Dendritic cell treated with granulocyte-macrophage colony-stimulating factor and Interleukin-4, amounts not matched to agents 40 ng/mL and 50 ng/mL, for 4 days (primary cell): ENCODE data around the gene TYW1B.
"Not testable (repeated sequence)": the region's sequence is repeated elsewhere in the genome, so short reads cannot be mapped to it uniquely, and the experiment has no call there.

ENCODE experiments used
- H3K27ac Mint-ChIP-seq: one replicate; pipeline ENCODE4 v1.8.0; 2022; ENCODE audit warnings: mild to moderate bottlenecking, mixed read lengths
- H3K27me3 Mint-ChIP-seq: one replicate; pipeline ENCODE4 v1.8.0; 2022; ENCODE audit warnings: mild to moderate bottlenecking, mixed read lengths
- H3K36me3 Mint-ChIP-seq: one replicate; pipeline ENCODE4 v1.8.0; 2022; ENCODE audit warnings: low read depth, mixed read lengths
- H3K4me1 Mint-ChIP-seq: one replicate; pipeline ENCODE4 v1.8.0; 2022; ENCODE audit warnings: low read depth, mixed read lengths
- H3K4me3 Mint-ChIP-seq: one replicate; pipeline ENCODE4 v1.8.0; 2022; ENCODE audit warnings: mild to moderate bottlenecking, moderate library complexity, mixed read lengths
- H3K9me3 Mint-ChIP-seq: one replicate; pipeline ENCODE4 v1.8.0; 2022; ENCODE audit warnings: mixed read lengths
- intact Hi-C: fragments of 100-400 bp; cut with micrococcal nuclease; formaldehyde crosslinking; loops from one replicate; pipeline ENCODE4 v1.15.0; 2022

Gene TYW1B

GRCh38 chr7:72625721-72626423 lies 202.1 kb downstream of the TYW1B start:
- H3K4me3 Mint-ChIP-seq, H3K27ac Mint-ChIP-seq, H3K27me3 Mint-ChIP-seq, H3K9me3 Mint-ChIP-seq, H3K4me1 Mint-ChIP-seq, intact Hi-C loops: not testable (repeated sequence)
- peaks cover 10% of the 10 kb centered on the region for H3K36me3 Mint-ChIP-seq

- peaks cover 12% of the 10 kb centered on the region for H3K9me3 Mint-ChIP-seq
- H3K4me1 Mint-ChIP-seq, result no peaks in the 10 kb centered on the region
- intact Hi-C loops, result no loop called here
- peaks cover 2% of the 10 kb centered on the region for H3K36me3 Mint-ChIP-seq
- no peak overlapping the region for H3K4me3 Mint-ChIP-seq
- no peaks in the 10 kb centered on the region for H3K27me3 Mint-ChIP-seq
- H3K27ac Mint-ChIP-seq, result no peak overlapping the region
These were observed 205.5 kb downstream of the TYW1B start for GRCh38 chr7:72622532-72622931.

GRCh38 chr7:72621761-72622187 lies 206.2 kb downstream of the TYW1B start:
- H3K27ac Mint-ChIP-seq, H3K36me3 Mint-ChIP-seq, H3K27me3 Mint-ChIP-seq, H3K4me3 Mint-ChIP-seq, H3K4me1 Mint-ChIP-seq, intact Hi-C loops: not testable (repeated sequence)
- H3K9me3 Mint-ChIP-seq, result peaks cover 12% of the 10 kb centered on the region

GRCh38 chr7:72620923-72621322 lies 207.1 kb downstream of the TYW1B start:
- H3K27me3 Mint-ChIP-seq, H3K27ac Mint-ChIP-seq, H3K4me3 Mint-ChIP-seq, H3K4me1 Mint-ChIP-seq, H3K36me3 Mint-ChIP-seq, intact Hi-C loops: not testable (repeated sequence)
- peaks cover 21% of the 10 kb centered on the region for H3K9me3 Mint-ChIP-seq

GRCh38 chr7:72618435-72619180 lies 209.4 kb downstream of the TYW1B start:
- H3K27ac Mint-ChIP-seq, result not testable (repeated sequence)

DNA sequence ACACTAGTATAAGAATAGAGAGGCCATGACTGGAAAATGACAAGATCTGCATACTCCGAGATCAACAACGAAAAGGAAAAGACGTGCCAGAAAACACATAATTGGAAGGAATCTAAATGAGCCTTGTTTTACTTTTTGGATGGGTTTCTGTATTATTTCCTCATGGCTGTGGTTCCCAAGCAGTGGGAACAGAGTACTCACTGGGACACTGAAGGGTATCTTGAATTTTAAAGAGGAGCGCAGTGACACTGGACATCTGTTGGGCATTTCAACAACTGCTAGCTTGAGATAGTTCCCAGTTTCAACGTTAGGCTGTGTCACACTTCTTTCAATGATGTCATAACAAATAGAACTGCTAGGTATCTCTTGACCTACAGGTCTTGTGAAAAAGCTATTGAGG lies 218.2 kb downstream of the TYW1B start:
- H3K27ac Mint-ChIP-seq, intact Hi-C loops, H3K4me1 Mint-ChIP-seq, H3K27me3 Mint-ChIP-seq, H3K4me3 Mint-ChIP-seq: not testable (repeated sequence)
- Mint-ChIP-seq H3K36me3 (peaks cover 37% of the 10 kb centered on the region), H3K9me3 (peaks cover 18% of the 10 kb centered on the region)

More at GRCh38 chr7:72618435-72619180, 209.4 kb downstream of the TYW1B start:
- H3K27me3 Mint-ChIP-seq, H3K4me1 Mint-ChIP-seq, intact Hi-C loops, H3K4me3 Mint-ChIP-seq: not testable (repeated sequence)
- peaks cover 26% of the 10 kb centered on the region for H3K36me3 Mint-ChIP-seq
- peaks cover 21% of the 10 kb centered on the region for H3K9me3 Mint-ChIP-seq

DNA sequence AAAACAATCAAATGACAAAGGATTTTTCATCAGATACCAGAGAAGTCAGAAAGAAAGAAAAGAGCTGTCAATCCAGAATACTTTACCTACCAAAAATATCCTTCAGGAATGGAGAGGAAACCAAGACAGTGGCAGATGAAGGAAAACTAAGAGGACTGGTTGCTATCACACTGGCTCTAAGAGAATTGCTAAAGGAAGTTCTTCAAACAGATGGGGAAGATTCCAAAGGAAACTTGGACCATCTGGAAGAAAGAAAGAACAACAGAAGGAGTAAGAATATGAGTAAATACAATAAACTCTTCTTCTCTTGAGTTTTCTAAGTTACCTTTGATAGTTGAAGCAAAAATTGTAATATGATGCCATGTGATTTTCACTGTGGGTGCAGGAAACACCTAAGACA lies 220.0 kb downstream of the TYW1B start:
- Mint-ChIP-seq H3K9me3 (peaks cover 24% of the 10 kb centered on the region), H3K36me3 (peaks cover 34% of the 10 kb centered on the region)
- H3K4me1 Mint-ChIP-seq, intact Hi-C loops, H3K27ac Mint-ChIP-seq, H3K27me3 Mint-ChIP-seq, H3K4me3 Mint-ChIP-seq: not testable (repeated sequence)

DNA sequence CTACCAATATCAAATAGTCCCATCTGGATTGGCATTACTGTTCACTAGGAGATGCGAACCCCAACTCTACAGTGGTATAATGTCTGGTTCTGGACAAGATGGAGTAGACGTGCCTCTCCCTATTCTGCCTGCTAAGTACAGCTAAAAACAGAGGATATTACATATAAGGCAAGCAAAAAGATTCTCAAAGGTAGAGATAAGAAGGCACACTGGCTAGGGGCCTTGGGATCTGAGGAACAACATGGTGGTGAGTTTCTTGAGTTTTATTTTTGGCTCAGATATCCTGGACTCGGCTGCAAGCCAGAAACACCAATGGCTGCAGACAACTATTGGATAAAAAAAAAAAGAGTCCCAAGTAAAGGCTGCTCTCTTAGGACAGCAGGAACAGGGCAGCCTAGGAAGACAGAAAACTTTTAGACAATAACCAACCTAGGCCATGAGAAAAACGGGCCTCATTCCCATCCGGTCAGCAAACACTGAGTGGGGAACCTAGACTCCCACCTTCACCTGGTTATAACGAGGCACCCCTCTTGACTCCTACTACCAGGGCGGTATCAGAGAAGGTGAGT lies 222.1 kb downstream of the TYW1B start:
- H3K4me1 Mint-ChIP-seq, intact Hi-C loops, H3K4me3 Mint-ChIP-seq, H3K27me3 Mint-ChIP-seq, H3K27ac Mint-ChIP-seq: not testable (repeated sequence)
- Mint-ChIP-seq H3K36me3 (peaks cover 32% of the 10 kb centered on the region), H3K9me3 (peaks cover 14% of the 10 kb centered on the region)

GRCh38 chr7:72604771-72605611 lies 223.0 kb downstream of the TYW1B start:
- H3K27ac Mint-ChIP-seq, intact Hi-C loops, H3K4me1 Mint-ChIP-seq, H3K27me3 Mint-ChIP-seq, H3K4me3 Mint-ChIP-seq, H3K9me3 Mint-ChIP-seq: not testable (repeated sequence)
- peaks cover 28% of the 10 kb centered on the region for H3K36me3 Mint-ChIP-seq

- H3K4me3 Mint-ChIP-seq, intact Hi-C loops, H3K27ac Mint-ChIP-seq, H3K9me3 Mint-ChIP-seq, H3K4me1 Mint-ChIP-seq, H3K27me3 Mint-ChIP-seq: not testable (repeated sequence)
- H3K36me3 Mint-ChIP-seq, result peaks cover 31% of the 10 kb centered on the region
These were observed 224.5 kb downstream of the TYW1B start for GRCh38 chr7:72603476-72603875.

DNA sequence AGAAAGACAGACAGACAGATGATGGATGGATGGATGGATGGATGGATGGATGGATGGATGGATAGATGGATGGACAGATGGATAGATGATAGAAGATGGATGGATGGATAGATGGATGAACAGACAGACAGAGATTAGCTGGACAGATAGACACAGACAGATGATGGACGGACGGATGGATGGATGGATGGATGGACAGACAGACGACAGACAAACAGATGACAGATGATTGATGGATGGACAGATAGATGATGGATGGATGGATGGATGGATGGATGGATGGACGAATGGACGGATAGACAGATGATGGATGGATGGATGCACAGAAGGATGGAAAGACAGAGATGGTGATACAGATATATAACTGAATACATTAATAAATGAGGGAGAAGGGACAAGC lies 224.9 kb downstream of the TYW1B start:
- Mint-ChIP-seq H3K27ac (no peak overlapping the region), H3K27me3 (no peaks in the 10 kb centered on the region), H3K4me1 (peaks cover 5% of the 10 kb centered on the region), H3K36me3 (peaks cover 33% of the 10 kb centered on the region), H3K4me3 (no peak overlapping the region), H3K9me3 (peaks cover 9% of the 10 kb centered on the region)
- intact Hi-C loops, result no loop called here

DNA sequence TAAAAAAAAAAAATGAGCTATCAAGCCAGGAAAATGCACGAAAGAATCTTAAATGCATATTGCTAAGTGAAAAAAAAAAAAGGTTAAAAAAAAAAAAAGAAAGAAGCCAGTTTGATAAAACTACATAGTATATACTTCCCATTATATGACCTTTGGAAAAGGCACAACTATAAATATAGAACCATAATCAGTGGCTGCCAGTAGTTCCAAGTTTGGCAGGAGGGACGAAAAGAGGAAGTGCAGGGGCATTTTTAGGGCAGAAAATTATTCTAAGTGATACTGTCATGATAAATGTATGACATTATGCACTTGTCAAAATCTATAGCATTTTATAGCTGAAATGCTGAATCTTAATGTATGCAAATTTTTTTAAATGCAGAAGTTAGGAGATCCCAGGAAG lies 226.3 kb downstream of the TYW1B start:
- H3K27me3 Mint-ChIP-seq, H3K4me3 Mint-ChIP-seq, H3K4me1 Mint-ChIP-seq, intact Hi-C loops, H3K27ac Mint-ChIP-seq, H3K9me3 Mint-ChIP-seq: not testable (repeated sequence)
- peaks cover 22% of the 10 kb centered on the region for H3K36me3 Mint-ChIP-seq

DNA sequence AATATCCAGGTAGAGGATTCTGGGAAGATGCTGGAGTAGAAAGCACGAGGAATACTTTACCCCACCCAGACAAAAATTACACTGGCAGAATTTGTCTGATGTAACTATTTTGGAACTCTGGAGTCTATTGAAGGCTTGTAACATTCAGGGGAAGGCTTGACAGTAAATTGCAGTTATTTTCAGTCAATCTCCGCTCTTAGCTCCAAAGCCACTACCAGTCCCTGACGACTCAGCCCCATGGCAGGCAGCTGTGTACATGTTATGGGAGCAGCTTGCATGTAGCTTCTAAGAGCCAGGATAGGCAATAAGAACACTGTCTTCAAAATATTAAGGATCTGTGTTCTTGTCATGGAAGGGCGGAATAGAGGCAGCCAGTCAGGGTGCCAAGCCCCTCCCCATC lies 238.0 kb downstream of the TYW1B start:
- peaks cover 29% of the 10 kb centered on the region for H3K36me3 Mint-ChIP-seq

DNA sequence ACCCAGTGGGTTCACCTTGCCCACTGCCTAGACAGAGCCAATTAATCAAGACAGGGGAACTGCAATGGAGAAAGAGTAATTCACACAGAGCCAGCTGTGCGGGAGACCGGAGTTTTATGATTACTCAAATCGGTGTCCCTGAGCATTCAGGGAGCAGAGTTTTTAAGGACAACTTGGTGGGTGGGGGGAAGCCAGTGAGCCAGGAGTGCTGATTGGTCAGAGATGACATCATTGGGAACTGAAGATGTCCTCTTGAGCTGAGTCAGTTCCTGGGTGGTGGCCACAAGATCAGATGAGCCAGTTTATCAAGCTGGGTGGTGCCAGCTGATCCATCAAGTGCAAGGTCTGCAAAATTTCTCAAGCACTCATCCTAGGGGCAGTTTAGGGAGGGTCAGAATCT lies 240.7 kb downstream of the TYW1B start:
- Mint-ChIP-seq H3K9me3 (peaks cover 37% of the 10 kb centered on the region), H3K36me3 (peaks cover 29% of the 10 kb centered on the region)
- intact Hi-C loops, H3K4me3 Mint-ChIP-seq, H3K27ac Mint-ChIP-seq, H3K4me1 Mint-ChIP-seq, H3K27me3 Mint-ChIP-seq: not testable (repeated sequence)

More for the DNA sequence above, 238.0 kb downstream of the TYW1B start:
- intact Hi-C loops, H3K4me3 Mint-ChIP-seq, H3K27me3 Mint-ChIP-seq, H3K27ac Mint-ChIP-seq, H3K4me1 Mint-ChIP-seq: not testable (repeated sequence)
- H3K9me3 Mint-ChIP-seq, result peaks cover 37% of the 10 kb centered on the region
